HG03457 (cell line): ENCODE results near the gene SNN.

Experiments
- ATAC-seq: cut with Tn5 transposase; IDR thresholded peaks from one replicate; pipeline ENCODE4 v1.9.1; 2021; ENCODE audit warnings: moderate number of reproducible peaks; ENCODE audit not compliant: unreplicated experiment

Gene SNN

GRCh38 chr16:11666103-11667055, 1.9 kb upstream of the SNN start:
- no peak for ATAC-seq

- no peak for ATAC-seq
Observed at GRCh38 chr16:11667221-11667823, 933 bp upstream of the SNN start.

DNA sequence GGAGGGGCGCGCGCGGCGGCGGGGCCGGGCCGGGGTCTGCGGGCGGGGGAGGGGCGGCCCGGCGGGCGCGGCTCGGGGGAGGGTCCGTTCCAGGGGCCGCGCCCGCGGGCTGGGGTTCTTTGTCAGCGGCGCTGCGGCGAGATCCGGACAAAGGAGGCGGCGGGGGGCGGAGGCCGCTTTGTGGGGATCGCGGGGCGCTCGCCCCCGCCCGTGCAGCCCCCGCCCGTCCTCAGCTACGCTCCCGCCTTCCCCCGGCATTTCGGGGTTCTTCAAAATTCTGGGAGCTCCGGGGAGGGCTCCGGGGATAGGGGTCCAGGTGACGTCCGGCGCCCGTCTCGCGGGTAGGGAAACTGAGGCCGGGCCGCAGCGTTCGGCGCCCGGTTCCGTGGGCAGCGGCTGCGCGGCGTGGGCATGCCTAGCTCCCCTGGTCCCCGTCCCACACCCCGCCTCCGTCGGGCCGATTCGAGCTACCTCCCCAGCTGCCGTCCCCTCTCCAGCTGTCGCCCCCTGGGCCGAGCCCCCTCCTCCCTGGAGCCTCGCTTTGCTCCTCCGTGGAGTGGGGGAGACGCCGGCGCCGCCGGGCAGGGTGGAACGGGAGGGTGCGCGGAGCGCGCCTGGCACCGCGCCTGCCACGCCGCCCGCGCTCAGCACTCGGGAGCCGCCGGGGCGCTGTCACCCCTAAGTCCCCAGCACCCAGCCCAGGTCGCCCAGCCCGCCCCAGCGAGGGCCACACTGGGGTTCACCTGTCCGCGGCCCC, 546 bp downstream of the SNN start:
- ATAC-seq: no peak

DNA sequence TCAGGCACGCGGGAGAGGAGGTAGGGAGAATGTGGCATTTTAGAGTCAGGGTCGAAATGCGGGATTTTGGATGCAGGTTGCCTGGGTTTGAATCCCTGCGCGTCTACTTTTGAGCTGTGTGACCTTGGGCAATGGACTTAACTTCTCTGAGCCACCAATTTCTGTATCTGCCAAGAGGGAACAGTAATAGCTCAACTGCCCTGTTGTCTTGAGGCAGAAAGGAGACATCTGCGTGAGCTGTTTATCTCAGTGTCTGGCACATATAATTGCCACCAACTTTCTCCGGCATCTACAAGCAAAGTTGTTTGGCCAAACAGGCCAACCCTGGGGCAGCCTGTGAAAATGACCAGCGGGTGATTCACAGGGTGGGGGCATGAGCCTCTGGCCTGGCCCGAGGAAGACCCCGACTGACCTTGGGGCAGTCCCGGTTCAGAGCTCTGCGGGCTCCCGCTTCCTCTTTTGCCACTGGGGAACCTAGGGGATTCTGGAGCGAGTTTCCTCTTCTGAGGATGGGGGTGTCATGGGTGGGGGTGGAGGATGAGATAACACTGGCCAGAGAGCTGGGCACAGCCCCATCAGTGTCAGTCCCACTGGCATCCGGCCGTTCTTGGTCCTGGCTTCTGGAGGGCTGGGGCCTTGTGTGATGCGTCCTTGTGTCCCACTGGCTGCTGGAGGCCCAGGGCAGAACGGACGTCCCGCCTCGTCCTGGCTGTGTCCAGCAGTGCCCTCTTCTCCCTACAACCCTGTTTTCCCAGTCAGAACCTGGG, 1.3 kb downstream of the SNN start:
- ATAC-seq: no peak

GRCh38 chr16:11670171-11671131, 2.2 kb downstream of the SNN start:
- no peak for ATAC-seq

DNA sequence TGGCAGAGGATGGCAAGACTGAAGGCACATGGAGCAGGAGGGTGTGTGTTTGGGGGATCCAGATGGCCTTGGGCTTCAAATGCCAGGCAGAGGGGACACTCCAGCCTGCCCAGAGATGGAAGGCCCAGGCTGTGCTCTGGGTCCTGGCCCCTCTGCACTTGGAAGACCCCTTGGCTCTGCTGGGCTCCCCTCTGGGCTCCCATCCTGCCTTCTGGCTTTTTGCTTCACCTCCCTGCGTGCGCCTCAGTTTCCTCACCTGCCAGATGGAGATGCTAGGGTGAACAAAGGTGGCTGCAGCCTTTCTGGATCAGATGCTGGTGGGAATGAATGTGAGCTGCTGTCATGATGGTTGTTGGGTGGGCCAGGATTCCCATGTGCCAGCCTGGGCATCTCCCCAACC, 3.0 kb downstream of the SNN start:
- no peak for ATAC-seq

GRCh38 chr16:11671676-11672075, 3.4 kb downstream of the SNN start:
- no peak for ATAC-seq

DNA sequence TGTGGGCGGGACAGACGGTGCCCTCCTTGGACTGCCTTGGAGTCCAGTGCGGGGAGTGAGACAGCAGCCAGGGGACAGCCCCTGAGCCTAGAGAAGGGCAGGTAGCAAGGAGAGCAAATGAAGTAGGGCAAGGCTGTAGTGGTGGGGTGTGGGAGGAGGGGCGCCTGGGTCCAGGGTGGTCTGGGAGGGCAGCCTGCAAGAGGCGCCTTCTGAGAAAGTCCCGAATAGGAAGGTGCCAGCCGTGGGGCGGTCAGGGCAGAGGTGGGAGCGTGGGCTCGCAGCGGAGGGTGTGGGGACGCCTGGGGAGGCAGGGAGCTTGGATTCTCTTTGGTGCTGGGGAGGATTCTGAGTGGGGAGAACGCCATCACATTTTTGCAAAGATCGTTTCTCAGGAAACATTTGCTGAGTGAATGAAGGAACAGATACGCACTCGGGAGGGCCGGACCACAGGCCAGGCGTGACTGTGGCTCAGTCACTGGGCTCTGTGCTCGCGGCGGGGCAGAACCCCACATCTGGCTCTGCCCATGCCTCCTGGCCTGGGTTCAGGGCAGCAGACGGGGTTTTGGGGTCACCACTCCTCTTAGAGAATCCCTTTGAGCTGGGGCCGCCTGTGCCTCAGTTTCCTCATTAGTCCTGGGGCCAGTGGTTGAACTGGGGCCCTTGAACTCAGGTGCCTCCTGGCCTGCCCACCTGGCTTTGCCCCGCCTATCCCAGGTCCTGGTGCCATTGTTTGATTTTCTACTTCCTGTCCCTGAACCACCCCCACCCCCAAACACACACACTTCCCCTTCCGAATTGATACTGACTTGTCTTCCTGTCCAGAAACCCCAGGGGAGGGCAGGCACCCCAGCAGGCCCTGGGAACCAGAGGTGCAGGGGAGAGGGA, 4.2 kb downstream of the SNN start:
- no peak for ATAC-seq

- ATAC-seq: no peak
Observed at GRCh38 chr16:11673091-11674000, 5.1 kb downstream of the SNN start.

- ATAC-seq: no peak
Observed at GRCh38 chr16:11674001-11674817, 6.0 kb downstream of the SNN start.

DNA sequence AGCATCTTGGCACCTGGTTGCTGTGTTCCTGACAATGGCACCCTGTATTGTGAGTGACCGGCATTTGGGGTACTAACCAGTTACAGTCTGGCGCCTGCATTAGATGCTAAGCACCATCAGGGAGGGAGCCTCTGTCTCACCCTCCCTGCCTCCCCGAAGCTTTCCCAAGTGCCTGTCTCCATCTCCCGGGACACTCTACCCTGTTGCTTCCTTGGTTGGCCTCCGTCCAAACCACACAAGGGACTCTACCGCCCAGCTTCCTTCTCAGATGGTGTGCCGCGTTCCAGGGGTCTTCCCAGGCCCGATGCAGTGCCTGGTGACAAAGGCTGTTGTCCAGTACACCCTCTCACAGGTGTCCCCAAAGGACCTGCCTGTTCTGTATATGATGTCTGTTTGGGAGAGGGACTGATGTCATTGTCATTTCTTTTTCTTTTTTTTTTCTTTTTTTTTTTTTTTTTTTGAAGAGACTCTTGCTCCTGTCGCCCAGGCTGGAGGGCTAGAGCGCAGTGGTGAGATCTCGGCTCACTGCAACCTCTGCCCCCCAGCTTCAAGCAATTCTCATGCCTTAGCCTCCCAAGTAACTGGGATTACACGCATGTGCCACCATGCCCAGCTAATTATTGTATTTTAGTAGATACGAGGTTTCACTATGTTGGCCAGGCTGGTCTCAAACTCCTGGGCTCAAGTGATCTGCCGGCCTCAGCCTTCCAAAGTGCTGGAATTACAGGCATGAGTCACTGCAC, 6.7 kb downstream of the SNN start:
- ATAC-seq: no peak

- no peak for ATAC-seq
Observed at GRCh38 chr16:11675561-11676511, 7.6 kb downstream of the SNN start.

- no peak for ATAC-seq
Observed at GRCh38 chr16:11676799-11677198, 8.5 kb downstream of the SNN start.

DNA sequence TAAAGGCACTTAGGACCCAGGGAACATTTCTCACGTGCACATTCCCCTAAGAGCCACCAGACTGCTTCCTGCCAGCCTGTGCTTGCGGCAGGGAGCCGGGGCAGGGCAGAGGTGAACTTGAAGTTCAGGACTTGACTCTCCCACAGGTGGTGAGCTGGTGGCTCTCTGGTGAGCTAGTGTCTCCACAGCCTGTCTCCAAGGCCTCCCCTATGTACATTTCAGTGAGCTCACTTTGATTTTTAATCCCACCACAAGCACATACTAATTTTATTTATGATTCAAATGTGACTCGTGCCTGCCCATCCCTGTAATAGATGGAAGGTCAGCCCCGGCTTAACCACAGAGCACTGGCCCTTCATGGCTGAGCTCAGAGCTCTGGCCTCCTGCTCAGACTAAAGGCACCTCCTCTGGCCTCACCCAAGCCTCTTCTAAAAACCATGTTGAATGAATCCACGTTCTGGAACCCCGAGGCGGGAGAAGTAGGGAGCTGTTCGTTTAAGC, 9.2 kb downstream of the SNN start:
- no peak for ATAC-seq
